ENCODE results near the gene DOCK3. TPM values are rescaled to one million over a fixed set of nuclear protein-coding genes. Genes with fewer than 3 reads are reported as not detected.
"Not testable (repeated sequence)": the region's sequence is repeated elsewhere in the genome, so short reads cannot be mapped to it uniquely, and the experiment has no call there.

The DOCK3 gene
- total and polyA plus RNA-seq, 9 donors: 0.04 to 0.71 (median 0.27) TPM; not detected in 1

- Histone ChIP-seq H3K4me1 (ENCODE audit: insufficient read depth) (no peaks in the 10 kb centered on the region), H3K4me3 (no peak overlapping the region), H3K27ac (no peak overlapping the region), H3K36me3 (no peaks in the 10 kb centered on the region), H3K9me3 (no peaks in the 10 kb centered on the region), H3K27me3 (no peaks in the 10 kb centered on the region)
- intact Hi-C loops (cut with DNase I): no loop called here
- 67 to 90% (median 83%) methylated on average over 1 of the region's 1 CpG for WGBS, 3 donors
- no peak for TF ChIP-seq POLR2A (IDR thresholded peaks at IDR 0.05)
- no peak for TF ChIP-seq EP300 (IDR thresholded peaks at IDR 0.05)
- TF ChIP-seq CTCF (IDR thresholded peaks at IDR 0.05): no peak
- no peak for DNase-seq
Observed at GRCh38 chr3:51190199-51190598, 515.5 kb downstream of the DOCK3 start.

GRCh38 chr3:51190827-51191226 is 516.1 kb downstream of the DOCK3 start:
- no peaks in the 10 kb centered on the region for H3K4me1 ChIP-seq (ENCODE audit: insufficient read depth)
- intact Hi-C loops (cut with DNase I): no loop called here
- WGBS, 3 donors: 53 to 63% (median 58%) methylated on average over 3 of the region's 3 CpGs
- no peaks in the 10 kb centered on the region for H3K36me3 ChIP-seq
- no peak for DNase-seq
- H3K27me3 ChIP-seq: no peaks in the 10 kb centered on the region
- TF ChIP-seq EP300 (IDR thresholded peaks at IDR 0.05) (no peak), POLR2A (IDR thresholded peaks at IDR 0.05) (no peak), CTCF (IDR thresholded peaks at IDR 0.05) (no peak)
- no peaks in the 10 kb centered on the region for H3K9me3 ChIP-seq
- H3K27ac ChIP-seq: no peak overlapping the region
- no peak overlapping the region for H3K4me3 ChIP-seq

GRCh38 chr3:51191768-51192167 is 517.0 kb downstream of the DOCK3 start:
- Histone ChIP-seq H3K27me3 (no peaks in the 10 kb centered on the region), H3K27ac (no peak overlapping the region), H3K4me1 (ENCODE audit: insufficient read depth) (no peaks in the 10 kb centered on the region), H3K4me3 (no peak overlapping the region), H3K36me3 (no peaks in the 10 kb centered on the region), H3K9me3 (no peaks in the 10 kb centered on the region)
- intact Hi-C loops (cut with DNase I): no loop called here
- TF ChIP-seq POLR2A (IDR thresholded peaks at IDR 0.05) (no peak), EP300 (IDR thresholded peaks at IDR 0.05) (no peak), CTCF (IDR thresholded peaks at IDR 0.05) (no peak)
- no peak for DNase-seq

- 75 to 86% (median 86%) methylated on average over 3 of the region's 3 CpGs for WGBS, 3 donors
- intact Hi-C loops (cut with DNase I): no loop called here
- no peaks in the 10 kb centered on the region for H3K36me3 ChIP-seq
Observed at GRCh38 chr3:51198477-51198876, 523.8 kb downstream of the DOCK3 start.

GRCh38 chr3:51199296-51199695 is 524.6 kb downstream of the DOCK3 start:
- intact Hi-C loops (cut with DNase I); H3K4me3 ChIP-seq; H3K27ac ChIP-seq; H3K9me3 ChIP-seq; H3K27me3 ChIP-seq; DNase-seq; H3K36me3 ChIP-seq; H3K4me1 ChIP-seq (ENCODE audit: insufficient read depth): not testable (repeated sequence)
- WGBS, 3 donors: 86 to 94% (median 90%) methylated on average over 13 of the region's 13 CpGs

More at GRCh38 chr3:51198477-51198876, 523.8 kb downstream of the DOCK3 start:
- no peaks in the 10 kb centered on the region for H3K27me3 ChIP-seq
- H3K4me1 ChIP-seq (ENCODE audit: insufficient read depth): no peaks in the 10 kb centered on the region
- DNase-seq: no peak
- H3K27ac ChIP-seq: no peak overlapping the region
- no peak for TF ChIP-seq POLR2A (IDR thresholded peaks at IDR 0.05)
- no peak for TF ChIP-seq CTCF (IDR thresholded peaks at IDR 0.05)
- no peak for TF ChIP-seq EP300 (IDR thresholded peaks at IDR 0.05)
- H3K9me3 ChIP-seq: peaks cover 0 to 6% of the 10 kb centered on the region in 2 donors
- H3K4me3 ChIP-seq: no peak overlapping the region

Measured in ovary (tissue), 9 donors.